Inflammatory macrophage treated with lipopolysaccharide for 1 hour (primary cell): ENCODE measurements around the gene LRRC72.
A peak's percentile ranks its signal among the peaks of the same experiment; 100 is the strongest.
"Not testable (repeated sequence)": the region's sequence is repeated elsewhere in the genome, so short reads cannot be mapped to it uniquely, and the experiment has no call there.

Experiments used
- DNase-seq, 2 donors: peaks; one replicate each; pipeline ENCODE4 v3.0.0-alpha.2; 2020 to 2022

Gene LRRC72

GRCh38 chr7:16529697-16530096 is 3.1 kb downstream of the LRRC72 start:
- DNase-seq = no peak

- no peak for DNase-seq
Measured at GRCh38 chr7:16531707-16532106, 5.1 kb downstream of the LRRC72 start.

- DNase-seq = no peak
Measured at GRCh38 chr7:16532272-16532671, 5.6 kb downstream of the LRRC72 start.

- no peak for DNase-seq
Measured at GRCh38 chr7:16535500-16535899, 8.9 kb downstream of the LRRC72 start.

GRCh38 chr7:16540559-16540958 is 13.9 kb downstream of the LRRC72 start:
- not testable (repeated sequence) for DNase-seq

GRCh38 chr7:16542401-16542800 is 15.8 kb downstream of the LRRC72 start:
- no peak for DNase-seq

GRCh38 chr7:16543456-16543855 is 16.8 kb downstream of the LRRC72 start:
- DNase-seq = no peak

- DNase-seq = no peak
Measured at GRCh38 chr7:16546921-16547505, 20.4 kb downstream of the LRRC72 start.

- no peak for DNase-seq
Measured at GRCh38 chr7:16548428-16548827, 21.8 kb downstream of the LRRC72 start.

- DNase-seq = no peak
Measured at GRCh38 chr7:16550671-16551070, 24.0 kb downstream of the LRRC72 start.

GRCh38 chr7:16554518-16555236 is 28.1 kb downstream of the LRRC72 start:
- DNase-seq = no peak

GRCh38 chr7:16556359-16556758 is 29.7 kb downstream of the LRRC72 start:
- no peak for DNase-seq

GRCh38 chr7:16558761-16559302 is 32.2 kb downstream of the LRRC72 start:
- DNase-seq = no peak

- DNase-seq = no peak
Measured at GRCh38 chr7:16559497-16560179, 33.0 kb downstream of the LRRC72 start.

GRCh38 chr7:16561943-16562342 is 35.3 kb downstream of the LRRC72 start:
- DNase-seq = no peak

- no peak for DNase-seq
Measured at GRCh38 chr7:16562456-16563220, 36.0 kb downstream of the LRRC72 start.

GRCh38 chr7:16563281-16564022 is 36.8 kb downstream of the LRRC72 start:
- peak; percentile 19 to 28 for DNase-seq

GRCh38 chr7:16564023-16564380 is 37.4 kb downstream of the LRRC72 start:
- DNase-seq = no peak

- DNase-seq = peak; percentile 20 to 66
Measured at GRCh38 chr7:16564909-16565426, 38.3 kb downstream of the LRRC72 start.

- no peak for DNase-seq
Measured at GRCh38 chr7:16571941-16572340, 45.3 kb downstream of the LRRC72 start.

- no peak for DNase-seq
Measured at GRCh38 chr7:16579216-16579615, 52.6 kb downstream of the LRRC72 start.

GRCh38 chr7:16581286-16581685 is 54.7 kb downstream of the LRRC72 start:
- DNase-seq = no peak
